Measurements from ENCODE around the gene TSLP.

GRCh38 chr5:111066261-111066938 is 5.1 kb upstream of the TSLP start:
- no peak for TF ChIP-seq CTCF (IDR thresholded peaks at IDR 0.05)
- TF ChIP-seq POLR2A (IDR thresholded peaks at IDR 0.05) = no peak
